ENCODE measurements around the gene BIN1. TPM values are rescaled to one million over a fixed set of nuclear protein-coding genes. Genes with fewer than 3 reads are reported as not detected.

The BIN1 gene
- total RNA-seq, 1 experiment from 2014 or later, result 31.8 TPM

- Histone ChIP-seq H3K4me1 (ENCODE audit: control insufficient read depth in 1 of 2, insufficient read depth in 2 of 2, low read length in 2 of 2) (peaks cover 16 to 57% of the 10 kb centered on the region in 2 experiments; a peak in 3 of 4 replicates), H3K9me3 (ENCODE audit: control insufficient read depth in 1 of 2, insufficient read depth in 1 of 2, low read depth in 1 of 2, low read length in 2 of 2) (no peaks in the 10 kb centered on the region), H3K27ac (ENCODE audit: low read depth, low read length) (no peak overlapping the region), H3K9me2 (ENCODE audit: insufficient read depth) (no peaks in the 10 kb centered on the region), H3K4me2 (ENCODE audit: low read length) (no peak overlapping the region), H4K20me1 (ENCODE audit: insufficient read depth) (no peaks in the 10 kb centered on the region), H3K36me3 (ENCODE audit: control insufficient read depth in 1 of 2, insufficient read depth in 2 of 2, low read length in 2 of 2) (no peaks in the 10 kb centered on the region), H3K79me2 (ENCODE audit: insufficient read depth, low read length) (no peaks in the 10 kb centered on the region; the same call in 1 of the 2 replicates), H3K9ac (ENCODE audit: low read length) (no peak overlapping the region), H3K4me3 (replicated peaks in 1 of 2; ENCODE audit: low read depth in 1 of 2, low read length in 2 of 2) (no peak overlapping the region), H2AFZ (ENCODE audit: low read depth, low read length, poor library complexity, severe bottlenecking) (no peak overlapping the region), H3K27me3 (ENCODE audit: insufficient read depth, low read length) (no peaks in the 10 kb centered on the region)
- DNase-seq (ENCODE audit: low read depth, low spot score) (no peak), ATAC-seq (no peak)
- ChIA-PET RAD21 (ENCODE audit: low non-redundant PET in 1 of 2, low total read pairs in 2 of 2, uncharacterized antibody in 2 of 2, unreplicated experiment in 2 of 2) (no interaction called here), POLR2A (no interaction called here), CTCF (interaction anchor here (3.7 kb wide), 1 partner anchor 11 kb away, joined by 13 read pairs; no protein-coding TSS in a partner anchor)
- intact Hi-C loops (cut with micrococcal nuclease), result no loop called here
- BruUV-seq (replicated peaks), result no TSS peak
- TF ChIP-seq EZH2phosphoT487 (IDR thresholded peaks at IDR 0.05; ENCODE audit: borderline replicate concordance) (no peak), FOSL1 (IDR thresholded peaks at IDR 0.05; ENCODE audit: low read depth) (no peak), ZBTB33 (IDR thresholded peaks at IDR 0.05; ENCODE audit: extremely low read depth, insufficient replicate concordance, low read length) (no peak), POLR2AphosphoS5 (IDR thresholded peaks at IDR 0.05; ENCODE audit: low read depth, low read length) (no peak), EZH2 (IDR thresholded peaks at IDR 0.05) (no peak), SP1 (IDR thresholded peaks at IDR 0.05; ENCODE audit: low read depth) (no peak), EGR1 (IDR thresholded peaks at IDR 0.05; ENCODE audit: low read depth) (no peak), CBX3 (IDR thresholded peaks at IDR 0.05; ENCODE audit: low read depth) (no peak), REST (IDR thresholded peaks at IDR 0.05; ENCODE audit: low read depth) (no peak), YY1 (IDR thresholded peaks at IDR 0.05; ENCODE audit: extremely low read depth, insufficient replicate concordance, low read depth, low read length) (no peak), ELF1 (IDR thresholded peaks at IDR 0.05; ENCODE audit: borderline replicate concordance, low read depth) (no peak), MAX (IDR thresholded peaks at IDR 0.05) (no peak), JUND (IDR thresholded peaks at IDR 0.05) (no peak), CEBPB (IDR thresholded peaks at IDR 0.05; ENCODE audit: low read depth) (no peak), ZFX (IDR thresholded peaks at IDR 0.05) (no peak), POLR2A (IDR thresholded peaks at IDR 0.05; ENCODE audit: borderline replicate concordance, extremely low read depth, insufficient read depth, insufficient read length) (no peak), CTCF (IDR thresholded peaks at IDR 0.05 in 2 of 3, conservative IDR thresholded peaks at IDR 0.05 in 1 of 3; ENCODE audit: borderline replicate concordance in 1 of 3, insufficient read depth in 1 of 3, low read depth in 2 of 3, low read length in 2 of 3) (no peak), SIN3A (IDR thresholded peaks at IDR 0.05; ENCODE audit: low read depth) (no peak), RAD21 (IDR thresholded peaks at IDR 0.05; ENCODE audit: low read depth) (no peak), TCF7L2 (IDR thresholded peaks at IDR 0.05; ENCODE audit: borderline replicate concordance, extremely low read depth, insufficient read depth, insufficient read length) (no peak)
These were observed 28.2 kb downstream of the BIN1 start for GRCh38 chr2:127078666-127079270.
